Stimulated activated CD4-positive, alpha-beta T cell treated with anti-CD3 and anti-CD28 coated beads, TNF-alpha, amount 100 ng/mL, for 24 hours (primary cell): ENCODE results near the gene PLSCR5.

Experiments used
- DNase-seq, 3 experiments: peaks; one replicate each; pipeline ENCODE4 v3.0.0-alpha.2; 2020; ENCODE audit warnings: low read depth in 3 of 3

PLSCR5 gene

DNA sequence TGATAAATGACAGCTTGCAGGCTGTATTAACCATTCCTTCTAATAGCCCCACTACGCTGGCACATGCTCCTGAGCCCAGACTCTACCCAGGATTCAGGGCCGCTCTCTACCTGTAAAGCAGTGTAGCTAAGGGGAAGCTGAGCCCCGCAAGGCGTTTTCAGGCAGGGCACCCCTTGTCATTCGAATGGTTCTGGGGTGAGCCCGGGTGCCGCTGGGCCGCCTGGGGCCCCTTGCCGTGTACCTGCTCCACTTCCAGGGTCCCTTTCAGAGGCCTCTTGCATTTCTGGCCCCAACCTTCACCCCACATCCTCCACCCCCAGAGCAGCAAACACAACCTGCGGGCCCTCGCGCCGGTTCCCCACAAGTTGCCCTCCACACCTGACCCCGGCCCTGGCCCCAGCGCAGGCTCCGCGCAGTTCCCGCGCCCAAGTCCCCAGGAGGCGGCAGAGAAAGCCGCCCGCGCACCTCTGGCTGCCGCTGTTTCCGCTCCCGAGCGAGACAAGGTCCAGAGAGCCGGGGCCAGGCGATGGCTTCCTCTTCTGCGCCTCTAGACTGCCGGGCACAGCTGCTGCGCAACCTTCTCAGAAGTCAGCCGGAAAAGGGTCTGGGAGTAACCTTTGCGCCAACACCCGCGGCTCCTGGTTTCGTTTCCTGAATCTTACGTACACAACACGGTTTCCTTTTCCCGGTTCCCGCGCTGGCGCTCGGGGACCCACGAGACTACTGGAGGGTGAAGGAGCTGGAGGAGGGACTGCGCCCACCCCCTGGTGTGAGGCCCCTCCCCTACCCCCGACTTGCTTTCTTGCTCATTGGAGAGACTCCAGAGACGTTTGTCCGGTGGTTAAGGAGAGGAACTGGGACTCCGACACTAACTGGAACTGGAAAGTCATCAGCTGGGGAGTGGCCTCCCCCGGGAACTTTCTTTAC, 60.9 kb downstream of the PLSCR5 start, which contains the start of gene PLSCR1:
PLSCR1 (minus strand) TSS at position 606 of the 927 bp plus-strand sequence. CDS start 8,055 bp downstream, outside the sequence.
- peak; percentile 38 to 80 (median 41) for DNase-seq

DNA sequence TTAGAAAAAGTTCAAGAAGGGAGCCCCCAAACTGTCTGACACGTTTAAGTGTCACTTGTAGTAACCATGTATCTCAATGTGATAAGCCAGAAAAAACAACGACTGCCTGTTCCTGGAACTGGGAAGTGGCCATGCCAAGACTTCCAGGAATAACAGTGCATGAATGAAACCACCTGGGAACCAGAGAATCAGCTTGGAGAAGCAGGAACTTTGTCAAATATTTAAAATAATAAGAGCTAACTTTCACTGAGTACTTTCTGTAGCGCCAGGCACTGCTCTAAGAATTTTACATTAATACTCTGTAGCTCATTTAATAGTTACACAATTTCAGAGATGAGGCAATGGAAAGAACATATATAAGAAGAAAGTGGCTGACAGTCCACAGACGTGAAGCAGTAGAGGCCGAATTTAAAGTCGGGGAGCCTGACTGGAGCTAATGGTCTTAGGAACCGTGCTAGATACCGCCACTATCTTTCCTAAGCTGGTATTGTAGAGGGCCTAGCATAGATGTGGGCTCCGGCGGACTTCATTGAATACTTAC, 61.6 kb downstream of the PLSCR5 start:
- no peak for DNase-seq

DNA sequence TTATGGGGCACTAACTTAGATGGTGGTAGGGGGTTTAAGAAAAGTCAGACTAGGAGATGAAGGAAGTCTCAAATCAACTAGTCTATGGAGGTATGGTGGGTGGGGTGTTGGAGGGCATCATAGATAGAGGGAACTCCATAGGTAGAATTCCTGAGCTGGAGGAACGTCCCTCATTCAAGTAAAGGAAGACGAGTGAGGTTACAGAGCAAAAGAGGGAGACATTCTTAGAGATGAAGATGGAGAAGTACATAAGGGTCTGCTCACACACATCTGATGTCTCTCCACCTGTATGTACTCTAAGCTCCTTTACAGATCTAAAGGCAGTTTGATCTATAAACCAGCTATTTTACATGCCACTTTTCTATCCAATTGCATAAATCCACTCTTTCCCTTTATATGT, 62.2 kb downstream of the PLSCR5 start:
- no peak for DNase-seq

DNA sequence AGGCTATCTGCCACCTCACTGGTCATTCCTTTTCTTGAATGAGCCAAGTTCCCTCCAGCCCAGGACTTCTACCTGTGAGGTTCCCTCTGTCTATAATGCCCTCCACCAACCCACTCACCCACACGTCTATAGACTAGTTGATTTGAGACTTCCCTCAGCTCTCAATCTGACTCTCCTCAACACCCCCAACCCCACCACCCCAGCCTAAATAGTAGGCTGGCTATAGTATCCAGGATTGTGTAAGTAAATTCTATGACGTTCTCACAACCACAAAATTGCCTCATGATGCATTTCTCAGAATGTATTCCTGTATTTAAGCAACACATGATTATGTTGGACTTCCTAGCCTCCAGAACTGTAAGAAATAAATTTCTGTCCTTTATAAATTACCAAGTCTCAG, 63.0 kb downstream of the PLSCR5 start:
- no peak for DNase-seq

DNA sequence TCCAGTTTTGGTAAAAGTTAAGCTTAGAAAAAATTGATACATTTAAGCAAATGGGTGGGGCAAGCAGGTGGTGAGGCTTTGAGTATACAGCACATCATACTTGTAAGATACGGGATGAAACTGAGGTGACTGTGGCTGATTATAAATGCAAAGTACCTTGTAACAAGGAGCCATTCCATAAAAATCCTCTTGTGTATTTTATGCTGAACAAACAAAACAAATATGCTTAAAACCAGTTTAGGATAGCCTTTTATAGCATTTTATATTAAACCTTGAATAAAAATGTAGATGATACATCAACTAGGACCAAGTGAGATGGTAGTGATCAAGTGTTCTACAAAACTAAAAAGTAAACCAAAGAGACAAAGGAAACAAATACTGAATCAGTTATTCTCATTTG, 64.2 kb downstream of the PLSCR5 start:
- DNase-seq: no peak

DNA sequence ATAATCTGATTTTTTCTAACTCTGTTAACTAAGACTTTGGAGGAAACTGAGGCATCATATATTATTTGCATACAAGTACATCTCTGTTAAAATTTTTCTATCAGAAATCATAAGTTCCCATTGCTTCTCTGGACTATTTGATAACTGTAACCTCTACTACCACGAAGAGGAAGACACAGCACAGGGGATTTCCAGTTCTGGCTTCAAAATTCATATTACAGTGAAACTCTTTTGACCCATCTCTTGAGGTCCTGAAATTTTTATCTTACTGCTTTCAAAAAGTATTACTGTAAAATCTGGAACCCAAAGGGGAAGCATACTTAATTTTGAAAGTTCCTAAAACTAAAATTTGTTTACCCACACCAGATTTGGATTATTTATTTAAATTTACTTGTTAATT, 64.9 kb downstream of the PLSCR5 start:
- DNase-seq: no peak

DNA sequence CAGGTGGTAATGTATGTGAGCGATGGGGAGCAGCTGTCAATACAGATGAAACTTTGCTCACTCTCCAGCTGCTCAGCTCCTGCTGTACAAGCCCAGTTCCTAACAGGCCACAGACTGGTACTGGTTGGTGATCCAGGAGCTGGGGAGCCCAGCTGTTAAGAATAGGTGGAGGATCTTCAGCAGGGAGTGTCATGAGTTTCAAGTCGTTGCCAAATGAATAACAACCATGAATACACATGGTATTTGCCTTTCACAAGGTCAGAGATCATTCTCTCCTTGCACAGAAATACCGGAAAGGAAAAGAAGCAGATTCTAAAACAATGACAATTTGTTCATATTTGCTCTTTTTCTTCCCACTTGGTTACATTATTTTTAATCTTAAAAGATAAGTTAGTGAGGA, 65.8 kb downstream of the PLSCR5 start:
- DNase-seq: no peak

DNA sequence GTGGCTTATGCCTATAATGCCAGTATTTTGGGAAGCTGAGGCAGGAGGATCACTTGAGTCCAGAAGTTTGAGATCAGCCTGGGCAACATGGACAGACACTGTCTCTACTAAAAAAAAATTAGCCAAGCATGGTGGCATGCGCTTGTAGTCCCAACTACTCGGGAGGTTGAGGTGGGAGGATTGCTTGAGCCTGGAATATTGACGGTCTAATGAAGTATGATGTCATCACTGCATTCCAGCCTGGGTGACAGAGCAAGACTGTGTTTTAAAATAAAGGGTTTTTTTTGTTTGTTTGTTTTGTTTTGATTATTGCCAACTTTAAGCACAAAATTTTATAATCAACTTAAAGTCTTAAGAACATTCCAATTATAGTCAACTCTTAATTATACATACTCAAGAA, 67.5 kb downstream of the PLSCR5 start:
- no peak for DNase-seq

DNA sequence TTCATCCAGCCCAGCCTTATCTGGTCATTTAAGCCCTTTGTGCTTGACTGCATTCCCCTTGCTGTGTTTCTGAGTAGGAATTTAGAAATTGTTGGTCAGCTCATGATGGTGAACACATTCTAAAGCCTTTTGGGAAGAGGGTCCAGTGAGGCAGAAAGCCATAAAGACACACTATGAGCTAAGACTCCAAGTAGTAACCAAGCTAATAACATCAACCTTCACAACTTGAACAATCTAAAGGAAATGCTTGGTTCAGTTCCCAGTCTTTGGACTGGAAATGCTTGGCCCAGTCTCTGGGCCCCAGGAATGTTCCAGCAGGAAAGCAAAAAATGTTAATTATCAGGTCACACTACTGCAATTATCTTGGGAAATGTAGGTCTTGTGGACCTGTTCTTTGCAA, 68.5 kb downstream of the PLSCR5 start:
- no peak for DNase-seq
